ENCODE results near the gene AGO3.
"Not testable (repeated sequence)": the region's sequence is repeated elsewhere in the genome, so short reads cannot be mapped to it uniquely, and the experiment has no call there.

The AGO3 gene

GRCh38 chr1:36008546-36009197, 77.8 kb downstream of the AGO3 start:
- DNase-seq (ENCODE audit: low read depth in 2 of 2) = no peak

- no peak for DNase-seq (ENCODE audit: low read depth in 2 of 2)
These were observed 83.9 kb downstream of the AGO3 start for GRCh38 chr1:36014722-36015220.

- no peak for DNase-seq (ENCODE audit: low read depth in 2 of 2)
These were observed 85.8 kb downstream of the AGO3 start for GRCh38 chr1:36016686-36017085.

- no peak for DNase-seq (ENCODE audit: low read depth in 2 of 2)
These were observed 92.3 kb downstream of the AGO3 start for GRCh38 chr1:36023098-36023769.

GRCh38 chr1:36024024-36024423, 93.1 kb downstream of the AGO3 start:
- not testable (repeated sequence) for DNase-seq (ENCODE audit: low read depth in 2 of 2)

- DNase-seq (ENCODE audit: low read depth in 2 of 2) = no peak
These were observed 93.9 kb downstream of the AGO3 start for GRCh38 chr1:36024847-36025246.

GRCh38 chr1:36027766-36028165, 96.9 kb downstream of the AGO3 start:
- no peak for DNase-seq (ENCODE audit: low read depth in 2 of 2)

GRCh38 chr1:36031441-36031840, 100.5 kb downstream of the AGO3 start:
- DNase-seq (ENCODE audit: low read depth in 2 of 2) = no peak

GRCh38 chr1:36034692-36035091, 103.8 kb downstream of the AGO3 start:
- DNase-seq (ENCODE audit: low read depth in 2 of 2) = no peak

GRCh38 chr1:36035154-36035553, 104.2 kb downstream of the AGO3 start:
- no peak for DNase-seq (ENCODE audit: low read depth in 2 of 2)

GRCh38 chr1:36040238-36040637, 109.3 kb downstream of the AGO3 start:
- DNase-seq (ENCODE audit: low read depth in 2 of 2) = no peak

GRCh38 chr1:36051821-36052220, 120.9 kb downstream of the AGO3 start:
- no peak for DNase-seq (ENCODE audit: low read depth in 2 of 2)

GRCh38 chr1:36053978-36054377, 123.1 kb downstream of the AGO3 start:
- no peak for DNase-seq (ENCODE audit: low read depth in 2 of 2)

- no peak for DNase-seq (ENCODE audit: low read depth in 2 of 2)
These were observed 124.8 kb downstream of the AGO3 start for GRCh38 chr1:36055706-36056105.

- no peak for DNase-seq (ENCODE audit: low read depth in 2 of 2)
These were observed 131.4 kb downstream of the AGO3 start for GRCh38 chr1:36062315-36062714.

GRCh38 chr1:36067871-36068270, 137.0 kb downstream of the AGO3 start:
- no peak for DNase-seq (ENCODE audit: low read depth in 2 of 2)

GRCh38 chr1:36068866-36069265, 138.0 kb downstream of the AGO3 start:
- no peak for DNase-seq (ENCODE audit: low read depth in 2 of 2)

- no peak for DNase-seq (ENCODE audit: low read depth in 2 of 2)
These were observed 139.4 kb downstream of the AGO3 start for GRCh38 chr1:36070349-36070748.

GRCh38 chr1:36076979-36077573, 146.2 kb downstream of the AGO3 start:
- DNase-seq (ENCODE audit: low read depth in 2 of 2) = no peak

GRCh38 chr1:36080236-36080635, 149.3 kb downstream of the AGO3 start:
- DNase-seq (ENCODE audit: low read depth in 2 of 2) = no peak

- DNase-seq (ENCODE audit: low read depth in 2 of 2) = no peak
These were observed 149.9 kb downstream of the AGO3 start for GRCh38 chr1:36080801-36081200.

GRCh38 chr1:36081926-36082485, 151.1 kb downstream of the AGO3 start:
- DNase-seq (ENCODE audit: low read depth in 2 of 2) = no peak

GRCh38 chr1:36083219-36083618, 152.3 kb downstream of the AGO3 start:
- DNase-seq (ENCODE audit: low read depth in 2 of 2) = no peak

All from stimulated activated CD4-positive, alpha-beta T cell treated with anti-CD3 and anti-CD28 coated beads, Interleukin-1b, Interleukin-23, amount 100 ng/mL, for 4 hours (primary cell).